COLO829 (cell line): ENCODE measurements around the gene CABLES1.
A peak's percentile ranks its signal among the peaks of the same experiment; 100 is the strongest.
"Not testable (repeated sequence)": the region's sequence is repeated elsewhere in the genome, so short reads cannot be mapped to it uniquely, and the experiment has no call there.

Experiments
- DNase-seq: peaks from one replicate; pipeline ENCODE4 v3.0.0; 2012; ENCODE audit warnings: low spot score

CABLES1 gene

DNA sequence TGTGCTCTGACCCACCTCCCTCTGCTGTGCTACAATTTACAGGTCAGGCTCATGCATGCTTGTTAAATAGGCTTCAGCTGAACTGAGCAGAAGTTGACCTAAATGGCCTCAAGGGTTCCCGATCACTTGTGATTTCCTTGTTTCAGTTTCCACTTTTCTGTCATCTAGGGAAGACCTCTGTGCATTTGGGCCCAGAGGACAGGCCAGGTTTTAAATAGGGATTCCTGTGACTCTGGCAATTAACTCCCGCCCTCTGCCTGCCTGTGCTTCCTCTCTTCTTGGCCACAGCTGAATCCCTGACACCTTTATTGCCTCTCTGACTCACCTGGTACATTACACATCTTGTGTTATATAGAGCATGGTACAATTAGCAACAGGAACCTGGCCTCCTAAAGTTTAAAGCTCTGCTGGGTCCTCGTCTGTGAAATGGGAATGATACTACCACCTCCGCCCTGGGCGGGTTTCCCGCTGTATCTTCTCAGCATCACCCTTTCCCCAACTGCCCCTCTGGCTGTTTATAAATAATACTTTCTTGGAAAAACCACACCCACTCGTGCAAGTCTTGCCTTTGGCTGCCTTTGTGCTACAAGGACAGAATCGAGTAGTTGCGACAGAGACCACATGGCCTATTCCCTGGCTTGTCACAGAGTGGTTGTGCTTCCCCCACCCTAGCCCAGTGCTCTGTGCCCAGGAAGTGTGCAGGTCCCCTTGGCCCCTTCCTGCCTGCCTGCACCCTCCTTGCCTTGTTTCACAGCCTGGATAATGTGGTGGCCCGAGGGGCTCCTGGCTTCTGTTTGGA lies 7.9 kb downstream of the CABLES1 start:
- no peak for DNase-seq

DNA sequence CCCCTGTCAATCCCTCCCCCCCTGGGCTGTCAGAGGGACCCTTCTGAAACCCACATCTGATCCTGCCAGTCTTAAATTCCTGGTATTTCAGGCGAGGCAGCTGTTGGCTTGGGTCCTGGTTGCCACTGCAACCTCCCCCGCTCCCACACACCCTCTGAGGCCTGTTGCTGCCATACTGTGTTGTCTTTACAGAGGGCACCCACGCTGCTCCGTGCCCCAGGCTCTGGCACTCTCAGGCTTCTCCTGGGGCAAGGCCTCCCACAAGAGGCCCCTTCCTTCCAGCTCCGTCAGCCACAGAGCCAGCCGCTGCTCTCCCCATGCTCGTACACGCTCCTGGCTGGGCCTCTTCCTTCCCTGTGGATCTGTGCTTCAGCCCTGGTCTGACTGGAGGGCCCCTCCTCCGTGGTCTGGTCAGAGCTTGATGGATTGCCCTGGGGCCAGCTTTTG lies 8.6 kb downstream of the CABLES1 start:
- DNase-seq, result no peak

DNA sequence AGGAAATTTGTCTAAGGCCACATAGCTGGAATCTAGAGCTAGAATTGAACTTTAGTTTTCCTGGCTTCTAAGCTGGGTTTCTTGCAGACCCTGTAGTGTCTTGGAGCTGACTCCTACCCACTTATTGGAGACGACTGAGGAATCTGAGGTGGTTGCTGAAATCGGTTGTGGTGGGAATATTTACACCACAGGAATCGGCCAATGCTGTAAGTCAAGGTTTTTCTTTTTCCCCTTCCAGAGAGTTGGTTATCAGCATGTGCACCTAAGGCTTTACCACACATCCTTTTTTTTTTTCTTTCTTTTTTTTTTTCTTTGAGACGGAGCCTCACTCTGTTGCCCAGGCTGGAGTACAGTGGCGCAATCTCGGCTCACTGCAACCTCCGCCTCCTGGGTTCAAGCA lies 9.4 kb downstream of the CABLES1 start:
- no peak for DNase-seq

DNA sequence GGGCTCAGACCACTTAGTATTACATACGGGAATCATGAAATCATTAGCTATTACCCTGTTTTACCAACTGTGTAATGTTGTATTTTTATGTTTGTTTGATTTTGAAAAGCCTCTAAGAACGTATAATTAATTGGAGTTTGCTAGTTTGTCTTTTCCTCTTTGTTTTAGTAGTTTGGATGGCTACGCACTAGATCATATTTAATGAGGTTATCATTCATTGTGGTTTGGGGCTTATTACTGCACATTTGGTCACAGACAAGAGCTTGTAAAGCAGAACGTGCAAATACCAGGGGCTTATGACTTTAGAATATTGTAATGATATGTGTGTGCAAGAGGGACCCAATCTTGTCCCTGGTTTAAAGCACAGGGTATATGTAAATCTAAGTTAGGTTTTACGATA lies 10.3 kb downstream of the CABLES1 start:
- DNase-seq, result no peak

DNA sequence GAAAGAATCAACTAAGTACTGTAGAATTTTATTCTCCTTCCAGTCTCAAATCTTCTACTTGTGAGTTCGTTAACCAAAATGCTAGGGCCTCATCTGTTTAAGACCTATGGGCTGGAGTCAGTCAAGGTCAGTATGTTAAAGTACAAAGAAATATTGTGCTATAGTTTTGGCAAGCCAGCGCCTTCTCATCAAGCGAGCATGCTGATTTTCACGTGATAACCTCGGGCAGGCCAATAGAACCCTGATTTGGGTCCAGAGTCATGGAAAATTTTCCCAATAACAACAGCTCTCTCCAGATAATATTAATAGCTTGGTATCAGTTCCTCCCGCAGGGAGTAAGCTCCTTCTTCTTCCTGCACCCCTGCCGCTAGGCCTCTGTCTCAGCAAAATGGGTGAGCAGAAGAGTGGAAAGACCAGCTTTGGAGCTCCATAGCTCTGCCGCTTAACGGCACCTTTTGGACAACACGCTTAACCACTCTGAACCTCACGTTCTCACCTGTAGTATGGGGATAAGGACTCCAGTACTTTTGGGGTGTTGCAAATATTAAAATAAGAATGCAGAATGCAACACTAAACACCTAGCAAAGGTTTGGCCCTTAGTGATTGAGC lies 11.7 kb downstream of the CABLES1 start:
- peak; percentile 61 for DNase-seq

DNA sequence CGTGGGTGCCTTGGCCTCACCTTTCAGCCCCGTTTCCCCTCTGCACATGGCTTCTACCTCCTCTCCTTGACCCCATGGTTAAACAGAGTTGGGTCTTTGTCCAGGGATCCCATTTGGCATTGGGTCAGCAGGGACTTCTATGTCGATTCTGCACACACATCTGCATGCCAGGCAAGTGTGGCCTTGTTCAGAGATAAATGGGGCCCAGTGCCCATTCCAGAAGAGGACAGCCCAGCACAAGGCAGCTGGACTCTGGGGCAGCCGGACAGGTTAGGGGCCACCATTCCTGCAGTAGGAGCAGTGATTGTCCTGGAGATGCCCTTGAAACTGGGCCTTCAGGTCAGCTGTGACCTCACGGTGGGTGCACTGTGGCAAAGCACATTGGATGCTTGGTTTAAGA lies 13.1 kb downstream of the CABLES1 start:
- no peak for DNase-seq

DNA sequence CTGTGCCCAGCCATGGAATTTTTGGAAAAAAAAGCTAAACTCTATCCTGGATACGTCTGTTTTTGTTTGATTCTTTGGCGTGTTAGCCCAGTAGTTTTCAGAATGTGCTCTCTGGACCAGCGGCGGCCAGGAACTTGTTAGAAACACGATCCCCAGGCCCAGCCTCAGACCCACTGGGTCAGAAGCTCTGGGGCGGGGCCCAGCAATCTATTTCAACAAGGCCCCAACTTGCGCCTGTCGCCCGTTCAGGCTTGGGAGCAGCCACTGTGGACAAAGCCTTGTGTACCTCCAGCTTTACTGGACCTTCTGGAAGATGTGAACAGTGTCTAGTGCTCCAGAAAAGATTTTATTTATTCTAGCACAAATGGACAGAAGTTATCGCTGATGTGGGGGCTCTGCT lies 14.3 kb downstream of the CABLES1 start:
- DNase-seq, result no peak

DNA sequence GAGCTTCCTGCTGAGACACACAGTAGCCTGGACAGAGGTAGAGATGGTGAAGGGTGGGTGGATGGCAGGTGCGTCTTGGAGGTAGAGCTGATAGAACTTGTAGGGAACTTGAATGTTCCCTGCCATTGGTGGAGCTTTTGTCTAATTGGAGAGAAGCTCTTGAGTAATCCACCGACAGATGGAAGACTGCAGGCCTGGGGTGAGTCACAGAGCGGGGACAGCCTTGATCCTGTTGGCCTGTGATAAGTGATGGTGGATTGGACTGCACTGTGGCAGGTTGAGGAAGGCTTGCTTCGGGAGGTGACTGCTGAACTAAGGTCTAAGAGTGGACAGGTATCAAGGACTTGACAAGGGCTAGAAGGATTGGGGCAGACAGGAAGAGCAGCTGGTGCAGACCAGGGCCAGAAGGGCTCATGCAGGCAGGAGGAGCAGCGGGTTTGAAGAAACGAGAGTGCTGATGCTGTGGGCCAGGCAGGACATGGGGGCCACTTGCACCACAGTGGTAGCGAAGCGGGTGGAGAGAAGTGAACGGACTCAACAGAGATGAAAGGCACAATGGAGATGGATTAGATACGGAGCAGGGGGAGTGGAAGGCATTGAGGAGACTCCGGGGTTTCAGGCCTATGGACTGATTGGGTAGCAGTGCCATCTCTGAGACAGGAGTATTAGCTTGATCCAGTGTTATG lies 16.3 kb downstream of the CABLES1 start:
- DNase-seq, result no peak

DNA sequence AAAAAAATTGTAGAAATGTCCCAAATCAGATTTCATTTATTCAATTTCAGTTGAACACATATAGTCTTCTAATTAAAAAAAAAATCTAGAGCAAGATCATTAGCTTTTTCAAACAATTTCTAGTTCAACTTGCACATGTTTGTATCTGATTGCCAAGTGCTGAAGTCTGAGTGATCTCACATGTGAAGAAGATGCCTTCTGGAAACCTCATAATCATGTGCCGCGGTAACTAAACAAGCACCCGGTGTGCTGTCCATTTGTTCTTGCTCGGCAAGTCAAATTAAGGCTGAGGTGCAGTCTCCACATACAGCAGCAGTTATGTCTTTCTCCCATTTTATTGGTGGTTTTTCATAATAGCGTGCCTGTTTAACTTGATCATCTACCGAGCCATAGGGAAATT lies 18.7 kb downstream of the CABLES1 start:
- DNase-seq, result no peak

DNA sequence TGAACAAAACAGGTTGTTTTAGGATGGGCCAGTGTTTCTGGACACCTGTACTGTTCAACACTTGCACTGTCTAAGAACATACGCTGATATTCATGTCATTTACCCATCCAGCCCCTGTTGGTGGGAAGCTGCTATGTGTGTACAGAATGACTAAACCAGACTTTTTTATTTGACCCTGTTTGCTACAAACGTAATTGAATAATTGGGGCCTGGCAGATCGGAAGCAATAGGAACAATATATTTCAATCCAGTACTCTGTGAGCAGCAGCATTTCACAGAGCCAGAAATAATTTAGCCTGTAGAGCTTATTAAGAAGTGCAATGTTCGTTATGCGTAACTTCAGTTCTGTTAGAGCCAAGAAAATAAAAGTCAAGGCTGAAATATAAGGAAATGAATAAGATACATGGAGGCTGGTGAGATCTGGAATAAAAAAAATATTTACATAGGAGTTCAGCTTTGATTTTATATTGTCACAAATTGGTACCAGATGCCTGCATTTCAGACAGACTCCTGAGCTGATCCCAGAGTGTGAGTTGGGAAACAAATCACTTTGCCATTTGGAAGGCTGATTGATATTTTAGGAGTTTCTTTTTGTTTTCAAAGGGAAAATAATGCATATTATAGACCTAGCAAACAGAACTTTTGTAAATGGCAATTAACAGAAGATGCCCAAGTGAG lies 19.7 kb downstream of the CABLES1 start:
- no peak for DNase-seq

DNA sequence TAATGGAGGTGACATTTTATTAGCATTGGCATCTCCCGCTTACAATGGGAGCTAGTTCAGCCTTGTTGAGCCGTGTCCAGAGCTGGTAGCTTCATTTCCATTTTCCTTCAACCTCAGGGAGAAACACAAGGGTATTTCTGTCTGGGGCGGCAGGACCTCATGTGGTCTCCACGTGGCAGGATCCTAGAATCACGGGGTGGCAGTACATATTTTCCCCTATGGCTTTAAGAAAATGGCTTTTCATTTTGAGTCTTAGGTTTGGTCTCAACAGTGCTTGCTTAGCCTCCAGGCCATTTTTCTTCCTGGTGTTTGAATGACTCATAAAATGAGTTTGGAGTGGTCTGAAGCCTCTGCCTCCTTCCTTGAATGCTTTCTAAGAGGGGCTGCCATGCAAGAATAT lies 20.3 kb downstream of the CABLES1 start:
- DNase-seq, result peak; percentile 82

DNA sequence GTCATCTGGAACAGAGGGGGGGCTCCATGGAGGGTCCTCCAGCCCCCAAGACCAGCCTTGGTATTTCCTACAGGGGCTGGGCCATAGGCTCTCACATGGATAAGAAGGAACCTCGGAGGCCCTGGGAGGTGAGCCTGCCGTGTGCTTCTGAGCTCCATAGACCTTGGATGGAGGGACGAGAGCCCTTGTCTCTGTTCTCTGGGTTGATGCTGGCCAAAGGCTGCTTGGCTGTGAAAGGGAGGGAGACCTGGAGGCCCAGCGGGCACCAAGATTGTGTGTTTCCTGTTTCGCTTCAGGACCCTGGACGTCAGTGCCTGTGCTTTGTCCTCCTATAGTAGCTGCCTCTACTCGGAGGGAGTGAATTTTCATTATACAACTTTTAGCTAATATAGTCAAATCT lies 20.8 kb downstream of the CABLES1 start:
- DNase-seq, result no peak

DNA sequence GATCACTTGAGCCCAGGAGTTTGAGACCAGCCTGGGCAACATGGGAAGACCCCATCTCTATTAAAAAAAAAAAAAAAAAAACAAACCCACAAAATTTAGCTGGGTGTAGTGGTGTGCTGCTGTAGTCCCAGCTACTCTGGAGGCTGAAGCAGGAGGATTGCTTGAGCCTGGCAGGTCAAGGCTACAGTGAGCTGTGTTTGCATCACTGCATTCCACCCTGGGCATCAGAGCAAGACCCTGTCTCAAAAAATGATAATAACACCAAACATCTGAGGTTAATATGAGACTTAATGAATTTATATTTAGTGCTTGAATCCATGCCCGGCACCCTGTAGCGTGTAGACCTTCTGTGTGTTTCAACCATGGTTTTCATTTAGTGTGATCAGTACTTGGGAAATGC lies 22.8 kb downstream of the CABLES1 start:
- no peak for DNase-seq

DNA sequence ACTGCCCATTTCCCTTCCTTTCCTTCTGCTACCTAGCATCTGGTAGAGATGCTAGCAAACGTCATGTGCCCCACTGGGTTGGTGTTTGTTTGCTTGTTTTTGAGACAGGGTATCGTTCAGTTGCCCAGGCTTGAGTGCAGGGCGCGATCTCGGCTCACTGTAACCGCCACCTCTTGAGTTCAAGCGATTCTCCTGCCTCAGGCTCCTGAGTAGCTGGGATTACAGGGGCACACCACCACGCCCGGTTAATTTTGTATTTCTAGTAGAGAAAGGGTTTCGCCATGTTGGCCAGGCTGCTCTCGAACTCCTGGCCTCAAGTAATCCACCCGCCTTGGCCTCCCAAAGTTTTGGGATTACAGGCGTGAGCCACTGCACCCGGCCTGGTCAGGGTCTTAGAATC lies 23.6 kb downstream of the CABLES1 start:
- DNase-seq, result not testable (repeated sequence)

DNA sequence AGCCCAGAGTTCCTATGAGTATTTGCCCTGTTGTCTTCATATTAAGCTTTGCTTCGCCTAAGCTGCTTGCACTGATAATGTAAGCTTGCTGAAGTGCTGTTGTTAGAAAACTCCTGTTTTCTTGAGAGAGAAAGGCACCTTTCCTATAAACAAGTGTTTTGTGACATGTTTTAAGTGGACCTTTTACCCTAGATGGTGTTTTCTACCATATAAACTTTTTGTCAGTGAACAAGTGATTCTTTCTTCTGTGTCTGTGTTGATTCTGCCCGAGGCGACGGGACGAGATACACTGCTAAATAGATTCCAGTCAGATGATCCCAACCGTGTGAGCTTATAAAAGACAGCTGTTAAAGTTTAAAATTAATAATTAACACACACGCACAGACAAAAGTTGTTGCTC lies 24.1 kb downstream of the CABLES1 start:
- peak; percentile 88 for DNase-seq

DNA sequence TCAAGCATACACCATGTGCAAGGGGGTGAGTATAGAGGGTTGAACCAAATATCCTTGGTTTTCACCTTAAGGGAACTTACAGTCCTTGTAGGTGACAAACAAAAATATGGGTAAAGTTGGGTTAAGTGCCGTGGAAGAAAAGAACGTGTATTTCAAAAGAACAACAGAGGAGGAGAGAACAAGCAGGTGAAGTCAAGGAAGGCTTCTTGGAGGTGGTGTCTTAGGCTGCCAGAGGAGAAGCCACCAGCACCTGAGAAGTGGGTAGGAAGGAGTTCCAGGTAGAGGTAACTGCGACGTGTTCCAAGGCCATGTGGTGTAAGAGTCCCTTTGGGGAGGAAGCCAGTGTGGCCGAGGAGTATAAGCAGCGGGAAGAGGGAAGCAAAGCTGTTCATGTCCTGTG lies 27.2 kb downstream of the CABLES1 start:
- DNase-seq, result no peak

DNA sequence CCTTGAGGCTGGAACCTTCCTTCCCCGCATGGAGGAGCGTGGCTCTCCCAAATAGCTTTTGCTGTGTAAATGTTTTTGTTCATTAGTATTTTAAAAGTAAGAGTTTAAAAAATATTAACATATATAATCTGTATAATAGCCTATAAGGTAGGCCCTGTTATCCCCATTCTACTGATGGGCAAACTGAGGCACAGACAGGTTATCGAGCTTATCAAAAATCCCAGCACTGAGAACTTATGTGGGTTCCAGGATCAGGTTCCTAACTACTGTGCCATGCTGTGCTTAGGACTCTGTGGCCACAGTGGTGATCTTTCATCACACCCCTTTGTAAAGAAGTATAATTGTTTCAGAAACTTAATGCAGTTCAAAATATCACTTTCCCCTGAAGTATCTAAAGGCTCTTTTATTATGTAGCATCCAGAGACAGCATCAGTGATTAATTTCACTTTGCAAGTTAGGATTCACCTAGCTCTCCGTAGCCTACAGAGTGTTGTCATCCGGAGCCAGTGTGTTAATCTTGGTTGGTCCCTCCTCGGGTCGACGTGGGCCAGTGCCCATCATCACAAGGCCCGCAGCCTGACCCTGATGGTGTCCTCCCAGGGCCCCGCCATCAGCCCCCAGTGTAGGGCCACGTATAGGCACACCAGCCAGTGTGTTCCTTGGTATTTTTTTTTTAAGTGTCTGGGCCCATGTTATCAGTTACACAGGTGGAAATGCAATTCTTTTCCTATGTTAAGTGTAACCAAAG lies 28.7 kb downstream of the CABLES1 start:
- no peak for DNase-seq

DNA sequence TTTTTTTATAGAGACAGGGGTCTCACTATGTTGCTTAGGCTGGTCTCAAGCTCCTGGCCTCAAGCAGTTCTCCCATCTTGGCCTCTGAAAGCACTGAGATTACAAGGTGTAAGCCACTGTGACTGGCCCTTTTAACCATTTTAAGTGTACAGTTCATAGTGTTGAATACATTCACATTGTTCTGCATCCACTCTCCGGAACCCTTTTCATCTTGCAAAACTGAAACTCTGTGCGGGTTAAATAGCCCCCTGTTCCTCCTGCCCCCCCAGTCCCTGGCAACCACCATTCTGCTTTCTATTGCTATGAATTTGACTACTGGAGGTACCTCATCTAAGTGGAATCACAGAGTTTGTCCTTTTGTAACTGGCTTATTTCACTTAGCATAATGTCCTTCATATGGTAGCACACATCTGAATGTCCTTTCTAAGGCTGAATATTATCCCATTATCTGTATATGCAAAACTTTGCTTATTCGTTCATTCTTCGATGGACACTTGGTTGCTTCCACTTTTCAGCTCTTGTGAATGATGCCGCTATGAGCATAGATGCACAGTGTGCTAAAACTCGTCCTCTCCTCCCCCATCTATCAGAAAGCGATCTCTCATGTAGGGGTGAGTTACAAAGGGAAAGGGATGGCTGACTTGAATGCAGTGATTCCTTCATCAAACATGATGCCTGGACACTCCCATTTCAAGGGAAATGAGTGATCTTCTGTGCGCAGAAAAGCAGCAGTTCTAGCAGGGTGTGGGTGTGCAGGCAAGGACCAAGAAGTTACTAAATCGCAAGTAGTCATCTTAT lies 30.2 kb downstream of the CABLES1 start:
- no peak for DNase-seq

DNA sequence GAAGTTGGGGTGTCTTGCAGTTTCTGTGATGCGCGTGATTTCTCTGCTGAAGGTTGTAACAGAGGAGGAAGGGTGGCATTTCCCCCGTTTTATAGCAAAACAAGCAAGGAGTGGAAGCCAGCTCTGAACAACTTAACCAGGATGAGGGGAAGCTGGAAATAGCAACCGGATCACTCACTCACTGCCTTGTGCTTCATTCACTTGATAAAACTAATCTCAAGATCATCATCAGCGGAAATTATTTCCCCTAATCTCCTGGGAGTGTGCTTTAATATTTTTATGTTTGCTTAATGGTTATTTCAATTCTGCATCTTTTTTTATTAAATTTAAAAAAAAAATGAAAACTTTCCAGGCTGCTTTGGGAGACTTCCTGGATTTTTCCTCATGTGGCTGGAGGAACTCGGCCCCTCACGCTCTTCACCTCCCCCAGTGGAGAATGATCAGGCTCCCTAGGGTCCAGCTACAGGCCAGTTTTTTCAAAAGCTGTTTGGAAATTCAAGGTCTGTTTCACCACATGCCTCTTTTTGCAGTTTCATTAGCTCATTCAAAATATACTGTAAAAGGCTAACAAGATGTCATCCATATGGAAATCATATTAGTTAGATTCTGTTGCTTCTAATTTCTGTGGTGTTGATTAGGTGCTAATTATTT lies 31.7 kb downstream of the CABLES1 start:
- DNase-seq, result no peak

DNA sequence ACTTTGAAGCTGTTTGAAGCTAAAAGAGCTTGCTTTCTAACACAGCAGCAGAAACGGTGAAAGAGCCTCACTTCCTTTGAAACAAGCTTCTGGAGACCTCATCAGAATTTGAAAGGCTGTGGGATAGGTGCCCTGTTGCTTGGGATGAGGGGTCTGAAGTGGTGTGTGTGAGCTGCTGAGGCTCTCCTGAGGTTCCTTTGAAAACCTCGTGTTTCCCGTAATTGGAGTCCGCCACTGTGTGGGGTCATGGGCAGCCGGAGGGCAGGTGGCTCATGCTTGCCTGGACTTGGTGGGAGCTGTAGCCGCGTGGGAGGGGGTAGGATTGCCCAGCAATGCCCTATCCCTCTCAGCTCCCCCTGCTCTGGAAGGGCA lies 34.4 kb downstream of the CABLES1 start:
- no peak for DNase-seq

DNA sequence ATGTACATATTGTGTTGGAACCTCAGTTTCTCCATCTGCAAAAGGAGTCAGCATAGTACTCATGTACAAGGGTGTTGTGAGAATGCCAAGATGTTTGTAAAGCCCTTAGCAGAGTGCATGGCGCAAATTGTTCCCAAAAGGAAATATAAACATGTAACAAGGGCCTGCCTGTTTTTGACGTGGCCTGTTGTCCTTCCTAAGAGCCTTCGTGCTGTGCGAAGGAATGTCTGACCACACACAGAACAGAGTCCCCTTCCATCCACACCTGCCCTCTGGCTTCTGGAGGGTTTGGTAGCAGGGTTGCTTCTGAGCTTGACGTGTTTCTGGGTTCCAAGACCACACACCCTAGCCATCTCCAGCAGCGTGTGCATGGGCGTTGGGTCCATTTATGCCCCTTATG lies 34.9 kb downstream of the CABLES1 start:
- no peak for DNase-seq
